Right renal cortex interstitium (tissue), 3 donors: ENCODE results near the gene FAM162A. TPM values are rescaled to one million over a fixed set of nuclear protein-coding genes. Genes with fewer than 3 reads are reported as not detected.
A peak's percentile ranks its signal among the peaks of the same experiment; 100 is the strongest.

Source experiments
- DNase-seq, 3 donors: peaks; one replicate each; pipeline ENCODE4 v3.0.0-alpha.2; 2013; ENCODE audit warnings: low read depth in 3 of 3, low spot score in 2 of 3
- polyA plus RNA-seq, 3 donors: library from polyadenylated mRNA; unstranded; fragments of 120-200 nt; gene quantifications; one replicate each; pipeline ENCODE4 v1.2.1, GENCODE V29; 2013; ENCODE audit not compliant: insufficient read length in 3 of 3

Gene FAM162A
- polyA plus RNA-seq, 3 donors: 81.7 to 86.4 (median 85.7) TPM

- peak; percentile 72 to 80 (median 80) for DNase-seq
These were observed 905 bp upstream of the FAM162A start, which contains the start of gene MIX23 for GRCh38 chr3:122382888-122383666. TSS of gene MIX23 (minus strand) at chr3:122383231. CDS start at chr3:122383224, 7 bp downstream.

GRCh38 chr3:122387709-122388108, 3.7 kb downstream of the FAM162A start:
- DNase-seq: no peak

- DNase-seq: no peak
These were observed 5.2 kb downstream of the FAM162A start for GRCh38 chr3:122389197-122389596.

- no peak for DNase-seq
These were observed 5.9 kb downstream of the FAM162A start for GRCh38 chr3:122389892-122390291.

- no peak for DNase-seq
These were observed 6.7 kb downstream of the FAM162A start for GRCh38 chr3:122390665-122391064.

GRCh38 chr3:122391681-122392446, 7.9 kb downstream of the FAM162A start:
- DNase-seq: no peak

GRCh38 chr3:122392868-122393844, 9.2 kb downstream of the FAM162A start:
- DNase-seq: peak in 1 of 3 donors; percentile 15

- DNase-seq: no peak
These were observed 10.2 kb downstream of the FAM162A start for GRCh38 chr3:122394173-122394572.

GRCh38 chr3:122395582-122395981, 11.6 kb downstream of the FAM162A start:
- no peak for DNase-seq

GRCh38 chr3:122396511-122396910, 12.5 kb downstream of the FAM162A start:
- DNase-seq: no peak

- DNase-seq: no peak
These were observed 13.2 kb downstream of the FAM162A start for GRCh38 chr3:122397201-122397600.

- no peak for DNase-seq
These were observed 14.9 kb downstream of the FAM162A start for GRCh38 chr3:122398920-122399319.

GRCh38 chr3:122403489-122403888, 19.5 kb downstream of the FAM162A start:
- no peak for DNase-seq

GRCh38 chr3:122405015-122405414, 21.0 kb downstream of the FAM162A start:
- no peak for DNase-seq

GRCh38 chr3:122406198-122406597, 22.2 kb downstream of the FAM162A start:
- no peak for DNase-seq

- no peak for DNase-seq
These were observed 24.0 kb downstream of the FAM162A start for GRCh38 chr3:122407946-122408345.

- DNase-seq: no peak
These were observed 25.5 kb downstream of the FAM162A start for GRCh38 chr3:122409446-122409845.

- DNase-seq: no peak
These were observed 26.1 kb downstream of the FAM162A start for GRCh38 chr3:122410111-122410510.

- DNase-seq: no peak
These were observed 26.7 kb downstream of the FAM162A start for GRCh38 chr3:122410639-122411038.

GRCh38 chr3:122414391-122414790, 30.4 kb downstream of the FAM162A start:
- DNase-seq: no peak
